Mucosa of descending colon (tissue), 3 donors: ENCODE measurements around the gene RAB11FIP3. TPM values are rescaled to one million over a fixed set of nuclear protein-coding genes. Genes with fewer than 3 reads are reported as not detected.

ENCODE experiments used
- ATAC-seq: fragments of 200-7000 bp; cut with Tn5 transposase; one replicate; pipeline ENCODE4 v1.9.1; 2020; ENCODE audit warnings: mild to moderate bottlenecking, moderate library complexity
- DNase-seq, 3 donors: peaks; one replicate each; pipeline ENCODE4 v3.0.0-alpha.2; 2020
- H3K36me3 ChIP-seq: fragments of 200-600 bp; one replicate; pipeline ENCODE4 v1.8.0; 2021; ENCODE audit warnings: low read depth, mild to moderate bottlenecking
- H3K4me1 ChIP-seq: fragments of 200-600 bp; one replicate; pipeline ENCODE4 v1.8.0; 2021; ENCODE audit warnings: low read depth, mild to moderate bottlenecking
- H3K4me3 ChIP-seq: fragments of 200-600 bp; one replicate; pipeline ENCODE4 v1.8.0; 2021; ENCODE audit warnings: mild to moderate bottlenecking
- H3K9me3 ChIP-seq: fragments of 200-600 bp; one replicate; pipeline ENCODE4 v1.8.0; 2021; ENCODE audit warnings: mild to moderate bottlenecking
- CTCF ChIP-seq: fragments of 200-600 bp; IDR thresholded peaks from one replicate; pipeline ENCODE4 v1.8.0; 2022; ENCODE audit warnings: antibody characterized with exemption, mild to moderate bottlenecking
- intact Hi-C, 2 donors: fragments of 100-400 bp; cut with DNase I in 1 of 2; cut with micrococcal nuclease in 1 of 2; formaldehyde crosslinking; loops; one replicate each; pipeline versions ENCODE4 v1.11.0 to v1.11.1; 2022; cut with DNase I, micrococcal nuclease
- total RNA-seq, 3 donors: library from RNA; stranded (reverse); fragmentation: NEBNext Ultra II Directional in 2 of 3; extraction: Animal tissue kit (Norgen Biotek cat#: 25700) in 2 of 3; gene quantifications; one replicate each; pipeline versions ENCODE4 v1.2.1 to v1.2.4, GENCODE V29; 2021 to 2023
- donor health status: DM: no; HTN: no; CAD: no; lungs with moderate emphysema.
- donor health status: DM: no; HTN: no; CAD: no.
- donor health status: DM: no; HTN: yes; CAD: no.

RAB11FIP3 gene
- total RNA-seq, 3 donors from 2014 or later, result 22.3 to 45.6 (median 30.7) TPM

GRCh38 chr16:534135-534534, 108.7 kb downstream of the RAB11FIP3 start:
- TF ChIP-seq CTCF, result no peak
- intact Hi-C loops, result no loop called here
- peak; percentile 76 for ATAC-seq

DNA sequence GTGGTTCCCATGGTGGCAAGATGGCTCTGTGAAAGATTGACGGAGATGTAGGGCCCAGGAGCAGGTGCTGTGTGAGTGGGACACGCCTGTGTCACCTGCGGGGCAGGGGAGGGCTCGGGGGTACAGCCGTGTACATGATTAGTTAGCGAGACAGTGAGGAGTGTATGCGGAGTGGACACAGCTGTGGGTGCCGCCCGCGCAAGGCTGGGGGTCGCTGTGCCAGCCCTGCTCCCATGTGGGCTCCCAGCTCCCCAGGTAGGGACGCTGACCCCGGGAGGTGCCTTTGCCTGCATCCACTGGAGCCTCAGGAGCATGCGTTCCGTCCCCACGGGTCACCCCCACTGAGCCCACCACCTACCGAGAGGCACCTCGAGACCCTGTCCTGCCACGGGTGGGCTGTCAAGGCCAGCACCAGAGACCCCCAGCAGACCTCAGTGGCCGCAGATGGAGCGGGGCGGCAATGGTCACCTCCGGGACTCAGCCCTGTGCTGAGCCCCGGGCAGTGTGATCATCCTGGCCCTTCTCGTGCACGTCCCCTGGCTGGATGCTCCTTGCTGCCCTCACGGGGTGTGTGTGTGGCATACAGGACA, 109.5 kb downstream of the RAB11FIP3 start:
- intact Hi-C loops, result no loop called here
- DNase-seq (peak in 1 of 3 donors; percentile 17), ATAC-seq (no peak)
- no peaks in the 10 kb centered on the region for H3K9me3 ChIP-seq
- H3K36me3 ChIP-seq, result no peaks in the 10 kb centered on the region
- H3K4me1 ChIP-seq, result peaks cover 31% of the 10 kb centered on the region
- TF ChIP-seq CTCF, result no peak
- no peak overlapping the region for H3K4me3 ChIP-seq

More at GRCh38 chr16:534135-534534, 108.7 kb downstream of the RAB11FIP3 start:
- H3K4me1 ChIP-seq, result peaks cover 39% of the 10 kb centered on the region
- H3K9me3 ChIP-seq, result no peaks in the 10 kb centered on the region
- no peaks in the 10 kb centered on the region for H3K36me3 ChIP-seq
- DNase-seq, result peak; percentile 88 to 89 (median 89)
- no peak overlapping the region for H3K4me3 ChIP-seq

GRCh38 chr16:535446-536405, 110.3 kb downstream of the RAB11FIP3 start:
- H3K4me1 ChIP-seq, result peaks cover 24% of the 10 kb centered on the region
- no peaks in the 10 kb centered on the region for H3K9me3 ChIP-seq
- TF ChIP-seq CTCF, result no peak
- no peaks in the 10 kb centered on the region for H3K36me3 ChIP-seq
- intact Hi-C loops, result no loop called here
- ATAC-seq (peak; percentile 81), DNase-seq (peak; percentile 81 to 90 (median 89))
- H3K4me3 ChIP-seq, result no peak overlapping the region

GRCh38 chr16:536746-537145, 111.3 kb downstream of the RAB11FIP3 start:
- no peaks in the 10 kb centered on the region for H3K9me3 ChIP-seq
- no peak for DNase-seq
- no peaks in the 10 kb centered on the region for H3K36me3 ChIP-seq
- H3K4me3 ChIP-seq, result no peak overlapping the region
- ATAC-seq, result no peak
- TF ChIP-seq CTCF, result no peak
- peaks cover 24% of the 10 kb centered on the region for H3K4me1 ChIP-seq
- intact Hi-C loops, result no loop called here

- intact Hi-C loops, result no loop called here
- H3K9me3 ChIP-seq, result no peaks in the 10 kb centered on the region
- H3K36me3 ChIP-seq, result no peaks in the 10 kb centered on the region
- H3K4me3 ChIP-seq, result no peak overlapping the region
- peaks cover 24% of the 10 kb centered on the region for H3K4me1 ChIP-seq
- ATAC-seq, result no peak
- no peak for TF ChIP-seq CTCF
- DNase-seq, result no peak
These were observed 112.2 kb downstream of the RAB11FIP3 start for GRCh38 chr16:537415-538335.
